ENCODE measurements around the gene LAMTOR3. TPM values are rescaled to one million over a fixed set of nuclear protein-coding genes. Genes with fewer than 3 reads are reported as not detected.
A peak's percentile ranks its signal among the peaks of the same experiment; 100 is the strongest.

Gene LAMTOR3
- total RNA-seq, 3 donors from 2014 or later (not counting 1 experiment from before 2014, with no cell fraction given), result 18.1 to 29.9 (median 25.9) TPM

GRCh38 chr4:99853190-99853589 is 41.0 kb downstream of the LAMTOR3 start:
- Mint-ChIP-seq H3K4me1 (peaks cover 0 to 11% of the 10 kb centered on the region in 2 donors), H3K9me3 (no peaks in the 10 kb centered on the region), H3K4me3 (no peak overlapping the region), H3K27me3 (ENCODE audit: low read depth in 2 of 2) (no peaks in the 10 kb centered on the region), H3K36me3 (no peaks in the 10 kb centered on the region), H3K27ac (no peak overlapping the region)
- DNase-seq (no peak), ATAC-seq (no peak)
- Histone ChIP-seq H3K4me1 (ENCODE audit: control insufficient read depth, insufficient read depth, low read length) (no peaks in the 10 kb centered on the region), H3K36me3 (ENCODE audit: control insufficient read depth, insufficient read depth, low read length) (no peaks in the 10 kb centered on the region), H3K9me3 (ENCODE audit: control insufficient read depth, insufficient read depth, low read length) (no peaks in the 10 kb centered on the region), H3K27me3 (ENCODE audit: control insufficient read depth, insufficient read depth, low read length) (no peaks in the 10 kb centered on the region), H3K27ac (ENCODE audit: low read length) (no peak overlapping the region), H3K4me3 (ENCODE audit: low read length) (no peak overlapping the region)
- no peak for TF ChIP-seq CTCF (IDR thresholded peaks at IDR 0.05)
- intact Hi-C loops (cut with micrococcal nuclease), result no loop called here
- 89% methylated on average over 2 of the region's 3 CpGs for WGBS (ENCODE audit: insufficient coverage)

- Histone ChIP-seq H3K4me3 (ENCODE audit: low read length) (no peak overlapping the region), H3K36me3 (ENCODE audit: control insufficient read depth, insufficient read depth, low read length) (no peaks in the 10 kb centered on the region), H3K27ac (ENCODE audit: low read length) (no peak overlapping the region), H3K27me3 (ENCODE audit: control insufficient read depth, insufficient read depth, low read length) (no peaks in the 10 kb centered on the region), H3K9me3 (ENCODE audit: control insufficient read depth, insufficient read depth, low read length) (no peaks in the 10 kb centered on the region), H3K4me1 (ENCODE audit: control insufficient read depth, insufficient read depth, low read length) (no peaks in the 10 kb centered on the region)
- H3K27me3 Mint-ChIP-seq (ENCODE audit: low read depth in 2 of 2), result no peaks in the 10 kb centered on the region
- H3K4me3 Mint-ChIP-seq, result no peak overlapping the region
- intact Hi-C loops (cut with micrococcal nuclease), result no loop called here
- no peak for ATAC-seq
- no peaks in the 10 kb centered on the region for H3K36me3 Mint-ChIP-seq
- H3K9me3 Mint-ChIP-seq, result no peaks in the 10 kb centered on the region
- DNase-seq, result no peak
- 88% methylated on average over 1 of the region's 3 CpGs for WGBS (ENCODE audit: insufficient coverage)
- H3K4me1 Mint-ChIP-seq, result peaks cover 0 to 11% of the 10 kb centered on the region in 2 donors
- TF ChIP-seq CTCF (IDR thresholded peaks at IDR 0.05), result no peak
- H3K27ac Mint-ChIP-seq, result no peak overlapping the region
Observed at GRCh38 chr4:99852199-99852749, 42.0 kb downstream of the LAMTOR3 start.

GRCh38 chr4:99848591-99849001 is 45.6 kb downstream of the LAMTOR3 start:
- H3K27ac ChIP-seq (ENCODE audit: low read length), result no peak overlapping the region
- TF ChIP-seq CTCF (IDR thresholded peaks at IDR 0.05), result no peak
- Mint-ChIP-seq H3K9me3 (no peaks in the 10 kb centered on the region), H3K4me1 (no peaks in the 10 kb centered on the region), H3K4me3 (no peak overlapping the region), H3K27ac (no peak overlapping the region), H3K27me3 (ENCODE audit: low read depth in 2 of 2) (no peaks in the 10 kb centered on the region), H3K36me3 (no peaks in the 10 kb centered on the region)
- 85% methylated on average over 4 of the region's 4 CpGs for WGBS (ENCODE audit: insufficient coverage)
- H3K9me3 ChIP-seq (ENCODE audit: control insufficient read depth, insufficient read depth, low read length), result no peaks in the 10 kb centered on the region
- H3K27me3 ChIP-seq (ENCODE audit: control insufficient read depth, insufficient read depth, low read length), result no peaks in the 10 kb centered on the region
- no peak overlapping the region for H3K4me3 ChIP-seq (ENCODE audit: low read length)
- DNase-seq (peak in 1 of 2 donors; percentile 24), ATAC-seq (no peak)
- intact Hi-C loops (cut with micrococcal nuclease), result no loop called here
- no peaks in the 10 kb centered on the region for H3K36me3 ChIP-seq (ENCODE audit: control insufficient read depth, insufficient read depth, low read length)
- H3K4me1 ChIP-seq (ENCODE audit: control insufficient read depth, insufficient read depth, low read length), result no peaks in the 10 kb centered on the region

GRCh38 chr4:99847362-99847976 is 46.8 kb downstream of the LAMTOR3 start:
- intact Hi-C loops (cut with micrococcal nuclease), result no loop called here
- no peaks in the 10 kb centered on the region for H3K27me3 ChIP-seq (ENCODE audit: control insufficient read depth, insufficient read depth, low read length)
- H3K27ac ChIP-seq (ENCODE audit: low read length), result no peak overlapping the region
- no peaks in the 10 kb centered on the region for H3K4me1 ChIP-seq (ENCODE audit: control insufficient read depth, insufficient read depth, low read length)
- no peak overlapping the region for H3K27ac Mint-ChIP-seq
- H3K36me3 Mint-ChIP-seq, result no peaks in the 10 kb centered on the region
- no peak overlapping the region for H3K4me3 ChIP-seq (ENCODE audit: low read length)
- H3K27me3 Mint-ChIP-seq (ENCODE audit: low read depth in 2 of 2), result no peaks in the 10 kb centered on the region
- H3K9me3 ChIP-seq (ENCODE audit: control insufficient read depth, insufficient read depth, low read length), result no peaks in the 10 kb centered on the region
- no peak overlapping the region for H3K4me3 Mint-ChIP-seq
- WGBS (ENCODE audit: insufficient coverage), result 77% methylated on average over 10 of the region's 10 CpGs
- no peak for TF ChIP-seq CTCF (IDR thresholded peaks at IDR 0.05)
- peak in 1 of 3 donors; percentile 30 for ATAC-seq
- H3K4me1 Mint-ChIP-seq, result no peaks in the 10 kb centered on the region
- no peaks in the 10 kb centered on the region for H3K9me3 Mint-ChIP-seq
- no peaks in the 10 kb centered on the region for H3K36me3 ChIP-seq (ENCODE audit: control insufficient read depth, insufficient read depth, low read length)
- DNase-seq, result peak in 1 of 2 donors; percentile 52

Measured in natural killer cell (primary cell).